ENCODE data around the gene UBN1. TPM values are rescaled to one million over a fixed set of nuclear protein-coding genes. Genes with fewer than 3 reads are reported as not detected.

UBN1 gene
- total RNA-seq, 1 donor from 2014 or later = 36.1 TPM

GRCh38 chr16:4873091-4873490 lies 25.8 kb downstream of the UBN1 start:
- Histone ChIP-seq H3K4me1 (no peaks in the 10 kb centered on the region), H3K36me3 (peaks cover 93% of the 10 kb centered on the region), H3K27ac (no peak overlapping the region), H3K9me3 (no peaks in the 10 kb centered on the region), H3K27me3 (ENCODE audit: low read depth) (no peaks in the 10 kb centered on the region), H3K4me3 (no peak overlapping the region)
- ATAC-seq = no peak
- intact Hi-C loops (cut with DNase I) = no loop called here
- no peak for DNase-seq
- TF ChIP-seq CTCF (IDR thresholded peaks at IDR 0.05) = no peak

GRCh38 chr16:4874666-4875065 lies 27.4 kb downstream of the UBN1 start:
- no peak overlapping the region for H3K27ac ChIP-seq
- no peak overlapping the region for H3K4me3 ChIP-seq
- peaks cover 100% of the 10 kb centered on the region for H3K36me3 ChIP-seq
- no peak for TF ChIP-seq CTCF (IDR thresholded peaks at IDR 0.05)
- no peaks in the 10 kb centered on the region for H3K27me3 ChIP-seq (ENCODE audit: low read depth)
- no peaks in the 10 kb centered on the region for H3K9me3 ChIP-seq
- intact Hi-C loops (cut with DNase I) = no loop called here
- ATAC-seq (no peak), DNase-seq (no peak)
- H3K4me1 ChIP-seq = no peaks in the 10 kb centered on the region

GRCh38 chr16:4876646-4877379 lies 29.5 kb downstream of the UBN1 start:
- H3K36me3 ChIP-seq = peaks cover 100% of the 10 kb centered on the region
- DNase-seq = no peak
- no peak overlapping the region for H3K27ac ChIP-seq
- peaks cover 6% of the 10 kb centered on the region for H3K4me1 ChIP-seq
- intact Hi-C loops (cut with DNase I) = no loop called here
- H3K4me3 ChIP-seq = no peak overlapping the region
- H3K9me3 ChIP-seq = no peaks in the 10 kb centered on the region
- TF ChIP-seq CTCF (IDR thresholded peaks at IDR 0.05) = no peak
- ATAC-seq = no peak
- H3K27me3 ChIP-seq (ENCODE audit: low read depth) = no peaks in the 10 kb centered on the region

- no peaks in the 10 kb centered on the region for H3K9me3 ChIP-seq
- peaks cover 100% of the 10 kb centered on the region for H3K36me3 ChIP-seq
- no peak overlapping the region for H3K4me3 ChIP-seq
- peaks cover 12% of the 10 kb centered on the region for H3K4me1 ChIP-seq
- H3K27ac ChIP-seq = no peak overlapping the region
- intact Hi-C loops (cut with DNase I) = no loop called here
- H3K27me3 ChIP-seq (ENCODE audit: low read depth) = no peaks in the 10 kb centered on the region
- DNase-seq = no peak
- TF ChIP-seq CTCF (IDR thresholded peaks at IDR 0.05) = no peak
- ATAC-seq = no peak
These were observed 30.1 kb downstream of the UBN1 start for GRCh38 chr16:4877380-4877685.

- Histone ChIP-seq H3K27ac (no peak overlapping the region), H3K9me3 (no peaks in the 10 kb centered on the region), H3K27me3 (ENCODE audit: low read depth) (no peaks in the 10 kb centered on the region), H3K4me3 (no peak overlapping the region), H3K36me3 (peaks cover 100% of the 10 kb centered on the region), H3K4me1 (peaks cover 20% of the 10 kb centered on the region)
- intact Hi-C loops (cut with DNase I) = no loop called here
- no peak for TF ChIP-seq CTCF (IDR thresholded peaks at IDR 0.05)
- no peak for ATAC-seq
- no peak for DNase-seq
These were observed 31.8 kb downstream of the UBN1 start for GRCh38 chr16:4879049-4879448.

All from lower lobe of right lung (tissue), 2 donors.